ENCODE data around the gene TMC5. TPM values are rescaled to one million over a fixed set of nuclear protein-coding genes. Genes with fewer than 3 reads are reported as not detected.
"Not testable (repeated sequence)": the region's sequence is repeated elsewhere in the genome, so short reads cannot be mapped to it uniquely, and the experiment has no call there.

The TMC5 gene
- total and polyA plus RNA-seq, 2 donors (not counting 3 experiments of a cell fraction or from before 2014, with no cell fraction given) = not detected

- H3K4me2 ChIP-seq (ENCODE audit: insufficient read depth, low read length) = no peak overlapping the region
- peaks cover 0 to 8% of the 10 kb centered on the region in 2 experiments for H3K36me3 ChIP-seq (ENCODE audit: control insufficient read depth in 2 of 2, extremely low read depth in 1 of 2, insufficient read depth in 2 of 2, low read length in 2 of 2)
- POLR2A ChIA-PET = no interaction called here
- dilution Hi-C loops (cut with MboI; ENCODE audit: extremely low pct_ligation_motif_present, low sequenced_read_pairs) = no loop called here
- BruUV-seq (replicated peaks) = no TSS peak
- H3K4me1 ChIP-seq (ENCODE audit: control insufficient read depth, extremely low read depth, insufficient read depth, low read length) = no peaks in the 10 kb centered on the region
- intact Hi-C loops (cut with micrococcal nuclease) = no loop called here
- no peaks in the 10 kb centered on the region for H3K9me3 ChIP-seq (replicated peaks; ENCODE audit: control insufficient read depth, insufficient read depth, low read length)
- H3K27ac ChIP-seq (ENCODE audit: insufficient read depth, low read depth, low read length) = no peak overlapping the region
- no peak overlapping the region for H2AFZ ChIP-seq (ENCODE audit: low read depth, low read length)
- no peak for DNase-seq (ENCODE audit: low read depth, low spot score)
- H3K27me3 ChIP-seq (ENCODE audit: control insufficient read depth in 2 of 2, insufficient read depth in 2 of 2, low read length in 2 of 2) = no peaks in the 10 kb centered on the region
- no peak for TF ChIP-seq CTCF (IDR thresholded peaks at IDR 0.05; ENCODE audit: extremely low read depth in 1 of 2, insufficient read depth in 1 of 2, low read depth in 1 of 2, low read length in 2 of 2)
- TF ChIP-seq EZH2 (IDR thresholded peaks at IDR 0.05; ENCODE audit: borderline replicate concordance, low read depth, low read length, severe bottlenecking) = no peak
- TF ChIP-seq MYC (IDR thresholded peaks at IDR 0.05; ENCODE audit: low read depth, low read length) = no peak
- TF ChIP-seq JUN (IDR thresholded peaks at IDR 0.05; ENCODE audit: borderline replicate concordance, insufficient read depth, insufficient read length, low read depth) = no peak
- TF ChIP-seq POLR2AphosphoS5 (IDR thresholded peaks at IDR 0.05; ENCODE audit: insufficient read depth, low read depth, low read length) = no peak
- no peak for TF ChIP-seq FOS (IDR thresholded peaks at IDR 0.05; ENCODE audit: borderline replicate concordance, insufficient read depth, low read length)
- no peak for TF ChIP-seq GATA2 (IDR thresholded peaks at IDR 0.05; ENCODE audit: insufficient read depth, insufficient read length, low read depth, low read length)
- no peak for TF ChIP-seq MAX (IDR thresholded peaks at IDR 0.05; ENCODE audit: insufficient read depth, insufficient read length)
- TF ChIP-seq POLR2A (IDR thresholded peaks at IDR 0.05; ENCODE audit: low read depth, low read length) = no peak
- no peaks in the 10 kb centered on the region for H3K9me1 ChIP-seq (replicated peaks; ENCODE audit: control insufficient read depth, extremely low read depth, insufficient read depth, low read length)
- no peak overlapping the region for H3K9ac ChIP-seq (replicated peaks; ENCODE audit: extremely low read depth, insufficient read depth, low read length)
- CTCF ChIA-PET = interaction anchor here (1.0 to 5.4 kb wide), 3 partner anchors 12 to 40 kb away, joined by 3 to 33 read pairs (median 3); partner anchors contain the start of gene VPS35L
- no peaks in the 10 kb centered on the region for H4K20me1 ChIP-seq (replicated peaks; ENCODE audit: control insufficient read depth, extremely low read depth, insufficient read depth, low read length)
- no peaks in the 10 kb centered on the region for H3K79me2 ChIP-seq (ENCODE audit: control insufficient read depth, insufficient read depth, low read length)
- no peak for FAIRE-seq
- no peak overlapping the region for H3K4me3 ChIP-seq (replicated peaks in 1 of 3; ENCODE audit: insufficient read depth in 1 of 3, low read depth in 1 of 3, low read length in 3 of 3)
These were observed 124.6 kb downstream of the TMC5 start for GRCh38 chr16:19542138-19542821.

- H3K4me2 ChIP-seq (ENCODE audit: insufficient read depth, low read length); DNase-seq (ENCODE audit: low read depth, low spot score); H3K27ac ChIP-seq (ENCODE audit: insufficient read depth, low read depth, low read length); H3K9me1 ChIP-seq (replicated peaks; ENCODE audit: control insufficient read depth, extremely low read depth, insufficient read depth, low read length); FAIRE-seq; intact Hi-C loops (cut with micrococcal nuclease); H3K9me3 ChIP-seq (replicated peaks; ENCODE audit: control insufficient read depth, insufficient read depth, low read length); POLR2A ChIA-PET; H3K9ac ChIP-seq (replicated peaks; ENCODE audit: extremely low read depth, insufficient read depth, low read length); H3K4me1 ChIP-seq (ENCODE audit: control insufficient read depth, extremely low read depth, insufficient read depth, low read length); H4K20me1 ChIP-seq (replicated peaks; ENCODE audit: control insufficient read depth, extremely low read depth, insufficient read depth, low read length); H3K4me3 ChIP-seq (replicated peaks in 1 of 3; ENCODE audit: insufficient read depth in 1 of 3, low read depth in 1 of 3, low read length in 3 of 3); dilution Hi-C loops (cut with MboI; ENCODE audit: extremely low pct_ligation_motif_present, low sequenced_read_pairs); H3K27me3 ChIP-seq (ENCODE audit: control insufficient read depth in 2 of 2, insufficient read depth in 2 of 2, low read length in 2 of 2); H3K79me2 ChIP-seq (ENCODE audit: control insufficient read depth, insufficient read depth, low read length); BruUV-seq (replicated peaks); H2AFZ ChIP-seq (ENCODE audit: low read depth, low read length): not testable (repeated sequence)
- CTCF ChIA-PET = interaction anchor here (1.0 to 1.2 kb wide), 2 partner anchors 19 to 41 kb away, joined by 3 read pairs; no protein-coding TSS in a partner anchor
- H3K36me3 ChIP-seq (ENCODE audit: control insufficient read depth in 2 of 2, extremely low read depth in 1 of 2, insufficient read depth in 2 of 2, low read length in 2 of 2) = peaks cover 0 to 12% of the 10 kb centered on the region in 2 experiments
These were observed 125.8 kb downstream of the TMC5 start for GRCh38 chr16:19543278-19543996.
